ENCODE data around the gene TTF2.

DNA sequence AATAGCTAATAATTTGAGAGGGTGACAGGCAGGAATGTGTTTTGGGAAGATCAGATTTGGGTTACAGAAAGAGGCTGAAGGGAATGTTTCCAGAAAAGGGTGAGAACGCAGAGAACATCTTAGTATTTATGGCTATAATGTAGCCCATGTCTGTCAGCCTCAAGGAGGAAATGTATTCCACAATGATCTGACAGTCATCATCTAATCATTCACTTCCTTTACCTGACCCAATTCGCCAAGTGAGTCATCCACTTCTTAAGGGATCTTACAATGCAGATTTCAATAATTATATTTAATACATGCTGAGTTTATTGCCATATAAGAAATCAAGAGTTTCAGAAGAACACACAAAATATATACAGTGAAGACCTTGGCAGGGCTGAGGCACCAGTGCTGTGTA, 50.6 kb downstream of the TTF2 start:
- TF ChIP-seq, protein P1, sequence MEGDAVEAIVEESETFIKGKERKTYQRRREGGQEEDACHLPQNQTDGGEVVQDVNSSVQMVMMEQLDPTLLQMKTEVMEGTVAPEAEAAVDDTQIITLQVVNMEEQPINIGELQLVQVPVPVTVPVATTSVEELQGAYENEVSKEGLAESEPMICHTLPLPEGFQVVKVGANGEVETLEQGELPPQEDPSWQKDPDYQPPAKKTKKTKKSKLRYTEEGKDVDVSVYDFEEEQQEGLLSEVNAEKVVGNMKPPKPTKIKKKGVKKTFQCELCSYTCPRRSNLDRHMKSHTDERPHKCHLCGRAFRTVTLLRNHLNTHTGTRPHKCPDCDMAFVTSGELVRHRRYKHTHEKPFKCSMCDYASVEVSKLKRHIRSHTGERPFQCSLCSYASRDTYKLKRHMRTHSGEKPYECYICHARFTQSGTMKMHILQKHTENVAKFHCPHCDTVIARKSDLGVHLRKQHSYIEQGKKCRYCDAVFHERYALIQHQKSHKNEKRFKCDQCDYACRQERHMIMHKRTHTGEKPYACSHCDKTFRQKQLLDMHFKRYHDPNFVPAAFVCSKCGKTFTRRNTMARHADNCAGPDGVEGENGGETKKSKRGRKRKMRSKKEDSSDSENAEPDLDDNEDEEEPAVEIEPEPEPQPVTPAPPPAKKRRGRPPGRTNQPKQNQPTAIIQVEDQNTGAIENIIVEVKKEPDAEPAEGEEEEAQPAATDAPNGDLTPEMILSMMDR (IDR thresholded peaks at IDR 0.05; ENCODE audit: borderline replicate concordance, extremely low read depth, low read length, poor library complexity, severe bottlenecking): no peak
- TF ChIP-seq EZH2 (IDR thresholded peaks at IDR 0.05; ENCODE audit: borderline replicate concordance, low read depth, low read length, severe bottlenecking): no peak

Measured in DND-41 (cell line).